OCI-LY7 (cell line): ENCODE measurements around the gene CRYZL1.

Source experiments
- EZH2phosphoT487 ChIP-seq: fragments of 200-600 bp; sonication (generic); IDR thresholded peaks from 2 replicates; pipeline ENCODE4 v1.6.1; 2018; ENCODE audit warnings: low read depth, borderline replicate concordance, mild to moderate bottlenecking, mixed run types, antibody characterized with exemption, low read length, moderate library complexity, mixed read lengths
- TF ChIP-seq, protein P1 (sequence below): fragments of 200-600 bp; sonication (generic); conservative IDR thresholded peaks from 2 replicates; pipeline ENCODE4 v1.5.1; 2014; ENCODE audit warnings: mild to moderate bottlenecking, antibody characterized with exemption, low read length, moderate library complexity, mixed read lengths

DNA sequence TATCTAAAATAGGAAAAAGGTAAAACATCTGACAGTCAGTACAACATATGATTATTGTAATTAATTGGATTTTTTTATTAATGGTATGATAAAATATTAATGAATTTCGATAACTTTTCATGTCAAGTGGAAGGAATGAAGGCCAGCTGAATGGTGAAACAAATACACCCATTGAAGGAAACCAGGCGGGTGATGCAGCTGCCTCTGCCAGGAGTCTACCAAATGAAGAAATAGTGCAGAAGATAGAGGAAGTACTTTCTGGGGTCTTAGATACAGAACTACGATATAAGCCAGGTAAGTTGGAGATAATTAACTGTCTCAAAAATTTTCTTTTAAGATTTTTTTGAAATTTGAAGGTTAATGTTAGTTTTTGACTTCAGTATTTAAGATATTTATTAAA lies 95.5 kb downstream of the CRYZL1 start:
- TF ChIP-seq, protein P1, sequence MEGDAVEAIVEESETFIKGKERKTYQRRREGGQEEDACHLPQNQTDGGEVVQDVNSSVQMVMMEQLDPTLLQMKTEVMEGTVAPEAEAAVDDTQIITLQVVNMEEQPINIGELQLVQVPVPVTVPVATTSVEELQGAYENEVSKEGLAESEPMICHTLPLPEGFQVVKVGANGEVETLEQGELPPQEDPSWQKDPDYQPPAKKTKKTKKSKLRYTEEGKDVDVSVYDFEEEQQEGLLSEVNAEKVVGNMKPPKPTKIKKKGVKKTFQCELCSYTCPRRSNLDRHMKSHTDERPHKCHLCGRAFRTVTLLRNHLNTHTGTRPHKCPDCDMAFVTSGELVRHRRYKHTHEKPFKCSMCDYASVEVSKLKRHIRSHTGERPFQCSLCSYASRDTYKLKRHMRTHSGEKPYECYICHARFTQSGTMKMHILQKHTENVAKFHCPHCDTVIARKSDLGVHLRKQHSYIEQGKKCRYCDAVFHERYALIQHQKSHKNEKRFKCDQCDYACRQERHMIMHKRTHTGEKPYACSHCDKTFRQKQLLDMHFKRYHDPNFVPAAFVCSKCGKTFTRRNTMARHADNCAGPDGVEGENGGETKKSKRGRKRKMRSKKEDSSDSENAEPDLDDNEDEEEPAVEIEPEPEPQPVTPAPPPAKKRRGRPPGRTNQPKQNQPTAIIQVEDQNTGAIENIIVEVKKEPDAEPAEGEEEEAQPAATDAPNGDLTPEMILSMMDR, result no peak
- no peak for TF ChIP-seq EZH2phosphoT487
